GM12875 (cell line): ENCODE measurements around the gene MARCHF4.

Source experiments
- H3K4me3 ChIP-seq: one replicate; pipeline ENCODE4 v1.5.1; 2011; ENCODE audit warnings: low read depth, low read length, control low read depth
- TF ChIP-seq, protein P1 (sequence below): IDR thresholded peaks from 2 replicates; pipeline ENCODE4 v1.5.1; 2011; ENCODE audit warnings: low read depth, mild to moderate bottlenecking, control low read depth, inconsistent platforms, low read length, moderate library complexity, borderline replicate concordance; ENCODE audit not compliant: insufficient read depth

MARCHF4 gene

DNA sequence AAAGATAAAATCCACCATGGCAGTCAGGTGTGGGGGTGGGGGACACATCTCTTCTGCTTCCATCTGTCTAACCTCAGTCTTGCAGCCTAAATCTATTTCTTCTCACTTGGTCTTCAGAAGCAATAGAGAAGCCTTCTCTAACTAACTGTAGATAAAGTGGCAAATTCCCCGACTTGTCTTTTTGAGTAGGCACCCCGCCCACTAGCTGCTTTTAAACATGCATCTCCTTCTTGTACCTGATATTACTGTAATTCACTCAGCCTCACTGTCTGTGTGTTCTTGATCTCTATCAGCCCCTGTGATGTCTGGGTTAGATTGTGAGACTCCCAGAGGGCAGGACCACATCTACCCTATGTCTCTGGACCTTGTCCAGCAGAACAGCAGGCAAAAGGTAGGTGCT, 6.8 kb downstream of the MARCHF4 start:
- H3K4me3 ChIP-seq = no peak overlapping the region
- TF ChIP-seq, protein P1, sequence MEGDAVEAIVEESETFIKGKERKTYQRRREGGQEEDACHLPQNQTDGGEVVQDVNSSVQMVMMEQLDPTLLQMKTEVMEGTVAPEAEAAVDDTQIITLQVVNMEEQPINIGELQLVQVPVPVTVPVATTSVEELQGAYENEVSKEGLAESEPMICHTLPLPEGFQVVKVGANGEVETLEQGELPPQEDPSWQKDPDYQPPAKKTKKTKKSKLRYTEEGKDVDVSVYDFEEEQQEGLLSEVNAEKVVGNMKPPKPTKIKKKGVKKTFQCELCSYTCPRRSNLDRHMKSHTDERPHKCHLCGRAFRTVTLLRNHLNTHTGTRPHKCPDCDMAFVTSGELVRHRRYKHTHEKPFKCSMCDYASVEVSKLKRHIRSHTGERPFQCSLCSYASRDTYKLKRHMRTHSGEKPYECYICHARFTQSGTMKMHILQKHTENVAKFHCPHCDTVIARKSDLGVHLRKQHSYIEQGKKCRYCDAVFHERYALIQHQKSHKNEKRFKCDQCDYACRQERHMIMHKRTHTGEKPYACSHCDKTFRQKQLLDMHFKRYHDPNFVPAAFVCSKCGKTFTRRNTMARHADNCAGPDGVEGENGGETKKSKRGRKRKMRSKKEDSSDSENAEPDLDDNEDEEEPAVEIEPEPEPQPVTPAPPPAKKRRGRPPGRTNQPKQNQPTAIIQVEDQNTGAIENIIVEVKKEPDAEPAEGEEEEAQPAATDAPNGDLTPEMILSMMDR = no peak

DNA sequence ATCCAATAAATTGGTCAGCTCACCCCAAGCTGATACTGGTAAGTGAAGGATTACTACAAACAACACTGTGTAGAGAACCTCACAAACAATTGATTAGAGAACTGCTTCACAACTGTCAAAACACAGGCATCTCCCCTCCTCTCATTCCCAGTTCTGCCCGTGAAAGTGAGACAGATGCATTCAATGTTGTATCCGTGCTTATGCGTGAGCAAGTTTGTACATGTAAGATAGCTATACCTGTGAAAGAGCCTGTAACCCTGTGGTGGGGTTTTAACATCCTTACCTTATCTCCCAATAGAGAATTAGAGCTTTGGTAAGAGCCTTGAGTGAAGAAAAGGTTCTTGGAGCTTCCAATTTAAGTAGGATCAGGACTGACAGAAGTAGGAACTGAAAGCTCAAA, 9.1 kb downstream of the MARCHF4 start:
- H3K4me3 ChIP-seq = no peak overlapping the region
- TF ChIP-seq, protein P1 = no peak

DNA sequence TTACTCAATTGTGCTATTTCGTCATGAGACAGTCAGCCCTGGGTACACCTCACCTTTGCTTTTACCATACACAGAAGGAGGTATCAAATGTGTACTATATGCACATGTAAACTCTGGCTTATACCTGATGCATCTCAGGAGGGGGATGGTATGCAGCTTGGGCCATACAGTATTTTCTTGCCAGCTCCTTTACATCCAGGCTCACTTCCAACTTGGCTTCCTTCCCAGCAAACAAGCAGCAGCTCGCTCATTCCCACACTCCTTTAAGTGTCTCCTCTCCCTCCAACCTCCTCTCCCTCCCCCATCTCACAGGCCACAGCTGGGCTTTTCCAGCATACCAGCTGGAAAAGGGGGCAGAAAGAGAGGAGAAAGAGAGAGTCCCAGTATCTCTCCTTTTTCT, 9.6 kb downstream of the MARCHF4 start:
- TF ChIP-seq, protein P1 = no peak
- no peak overlapping the region for H3K4me3 ChIP-seq

DNA sequence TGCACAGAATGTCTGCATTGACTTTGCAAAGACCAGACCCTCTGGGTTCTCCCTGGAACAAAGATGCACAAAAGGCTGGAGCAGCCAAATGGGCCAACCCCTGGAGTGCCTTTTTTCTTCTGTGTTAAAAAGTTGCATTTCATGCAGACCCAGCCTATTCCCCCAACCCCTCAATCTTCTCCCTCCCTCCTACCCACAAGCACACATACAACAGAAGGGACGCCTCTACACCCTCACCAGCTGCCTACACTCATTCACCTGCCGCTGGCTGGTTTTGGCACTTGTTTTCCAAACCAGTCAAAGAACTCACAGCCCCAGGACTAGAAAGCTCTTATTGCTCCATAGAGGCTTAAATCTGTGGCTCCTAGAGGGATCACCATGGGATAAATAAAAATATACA, 16.6 kb downstream of the MARCHF4 start:
- TF ChIP-seq, protein P1 = no peak
- no peak overlapping the region for H3K4me3 ChIP-seq

DNA sequence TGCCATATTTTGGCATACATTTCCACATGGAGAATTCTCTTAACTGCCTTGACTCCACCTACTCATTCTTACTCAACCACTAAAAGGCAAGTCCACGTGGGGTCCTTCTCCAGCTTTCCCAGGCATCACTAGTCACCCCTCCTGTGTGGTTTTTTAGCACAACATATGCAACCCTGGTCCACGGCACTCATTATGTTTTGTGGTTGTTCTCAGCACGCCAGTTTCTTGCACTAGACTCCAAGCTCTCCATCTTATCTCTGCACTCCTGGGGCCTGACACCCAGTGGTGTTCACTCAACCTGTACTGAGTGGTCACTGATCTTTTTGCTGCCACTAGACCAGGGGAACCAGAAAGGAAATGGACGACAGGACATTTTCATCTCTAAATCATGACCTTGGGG, 18.0 kb downstream of the MARCHF4 start:
- TF ChIP-seq, protein P1 = no peak

DNA sequence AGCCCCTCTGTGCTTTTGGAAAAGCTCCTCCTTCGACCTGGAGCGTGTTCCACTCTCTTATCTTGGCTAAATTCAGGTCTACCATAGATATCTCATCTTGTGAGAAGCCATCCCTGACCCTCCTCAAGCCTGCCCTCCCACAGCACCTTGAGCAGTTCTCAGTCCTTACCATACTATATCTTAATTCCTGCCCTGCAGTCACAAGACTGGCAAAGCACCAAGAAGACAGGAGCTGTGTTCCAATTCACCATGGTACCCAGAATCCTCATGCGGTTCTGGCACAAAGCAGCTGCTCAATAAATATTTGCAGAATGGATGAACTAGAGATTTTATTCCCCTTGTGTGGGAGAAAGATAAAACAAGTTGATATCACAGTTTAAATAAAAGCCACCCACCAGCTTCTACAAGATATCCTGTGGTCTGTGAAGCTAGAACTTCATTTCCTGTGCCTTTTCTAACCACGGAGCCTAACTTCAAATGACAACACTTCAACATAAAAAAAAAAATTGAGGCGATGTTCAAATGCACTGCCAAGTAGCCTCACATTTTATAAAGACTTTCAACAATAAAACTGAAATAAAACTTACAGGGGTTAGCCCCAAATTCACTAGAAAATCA, 19.5 kb downstream of the MARCHF4 start:
- TF ChIP-seq, protein P1 = no peak
- no peak overlapping the region for H3K4me3 ChIP-seq

More for the DNA sequence above, 18.0 kb downstream of the MARCHF4 start:
- no peak overlapping the region for H3K4me3 ChIP-seq

DNA sequence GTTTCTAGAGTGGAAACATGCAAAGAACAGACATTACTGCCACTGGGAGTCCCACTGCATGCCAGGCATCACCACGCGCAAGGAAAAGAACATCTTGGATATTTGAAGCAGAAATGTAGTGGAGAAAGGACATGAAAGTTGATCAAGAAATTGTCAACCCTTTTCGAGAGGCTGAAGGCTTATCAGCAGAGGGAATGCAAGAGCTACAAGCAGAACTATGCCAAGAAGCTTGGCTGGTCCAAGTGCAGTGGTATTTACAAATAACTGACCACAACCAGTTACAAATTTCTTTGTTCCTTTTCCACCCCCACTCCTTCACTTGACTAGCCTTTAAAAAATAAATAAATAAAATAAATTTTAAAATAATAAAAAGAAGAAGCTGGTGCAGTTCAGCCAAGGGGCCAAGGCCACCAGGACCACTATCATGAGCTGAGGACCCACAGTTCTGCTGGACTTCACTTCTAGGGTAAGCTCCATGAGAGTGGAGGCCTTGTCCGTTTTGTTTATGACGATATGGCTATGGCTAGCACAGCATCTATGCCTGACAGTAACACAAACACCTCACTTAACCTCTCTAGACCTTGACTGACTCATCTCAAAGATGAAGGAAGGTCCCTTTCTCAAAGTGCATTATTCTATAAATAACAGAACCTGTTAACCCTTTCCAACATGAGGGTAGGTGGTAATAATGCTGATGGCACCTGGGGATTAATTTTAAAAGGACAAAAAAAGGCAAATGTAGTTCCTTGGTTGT, 20.9 kb downstream of the MARCHF4 start:
- TF ChIP-seq, protein P1 = no peak
- H3K4me3 ChIP-seq = no peak overlapping the region
